Measurements from ENCODE around the gene ARHGEF12.

DNA sequence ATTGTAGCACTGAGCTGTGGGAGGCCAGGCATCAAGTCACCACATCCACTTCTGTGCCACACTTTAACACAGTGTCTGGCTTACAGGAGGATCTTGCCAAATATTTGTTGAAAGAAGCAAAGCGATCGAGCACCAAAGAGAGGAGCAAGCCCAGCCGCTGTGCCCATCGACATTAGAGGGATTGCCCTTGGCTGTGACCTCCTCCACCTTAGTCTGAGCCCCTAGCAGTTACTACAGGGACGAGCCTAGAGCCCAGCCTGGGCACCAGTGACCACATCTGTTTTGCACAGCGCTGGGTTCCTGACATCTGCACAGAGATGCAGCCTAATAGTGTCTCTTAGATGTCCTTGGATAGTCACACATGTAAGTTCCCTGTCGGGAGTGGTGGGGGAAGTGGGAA is 193.0 kb downstream of the ARHGEF12 start:
- TF ChIP-seq, protein P1, sequence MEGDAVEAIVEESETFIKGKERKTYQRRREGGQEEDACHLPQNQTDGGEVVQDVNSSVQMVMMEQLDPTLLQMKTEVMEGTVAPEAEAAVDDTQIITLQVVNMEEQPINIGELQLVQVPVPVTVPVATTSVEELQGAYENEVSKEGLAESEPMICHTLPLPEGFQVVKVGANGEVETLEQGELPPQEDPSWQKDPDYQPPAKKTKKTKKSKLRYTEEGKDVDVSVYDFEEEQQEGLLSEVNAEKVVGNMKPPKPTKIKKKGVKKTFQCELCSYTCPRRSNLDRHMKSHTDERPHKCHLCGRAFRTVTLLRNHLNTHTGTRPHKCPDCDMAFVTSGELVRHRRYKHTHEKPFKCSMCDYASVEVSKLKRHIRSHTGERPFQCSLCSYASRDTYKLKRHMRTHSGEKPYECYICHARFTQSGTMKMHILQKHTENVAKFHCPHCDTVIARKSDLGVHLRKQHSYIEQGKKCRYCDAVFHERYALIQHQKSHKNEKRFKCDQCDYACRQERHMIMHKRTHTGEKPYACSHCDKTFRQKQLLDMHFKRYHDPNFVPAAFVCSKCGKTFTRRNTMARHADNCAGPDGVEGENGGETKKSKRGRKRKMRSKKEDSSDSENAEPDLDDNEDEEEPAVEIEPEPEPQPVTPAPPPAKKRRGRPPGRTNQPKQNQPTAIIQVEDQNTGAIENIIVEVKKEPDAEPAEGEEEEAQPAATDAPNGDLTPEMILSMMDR (IDR thresholded peaks at IDR 0.05; ENCODE audit: insufficient read depth, low read depth, low read length): no peak
- TF ChIP-seq EZH2 (IDR thresholded peaks at IDR 0.05; ENCODE audit: insufficient read depth, low read length): no peak
